GM18519 (cell line): ENCODE data around the gene GRIA1.

ENCODE experiments used
- ATAC-seq: cut with Tn5 transposase; IDR thresholded peaks from one replicate; pipeline ENCODE4 v1.9.1; 2021; ENCODE audit warnings: mild to moderate bottlenecking, moderate library complexity; ENCODE audit not compliant: unreplicated experiment, low FRiP score

Gene GRIA1

GRCh38 chr5:153543959-153544470, 53.5 kb downstream of the GRIA1 start:
- ATAC-seq = no peak

GRCh38 chr5:153544706-153545105, 54.2 kb downstream of the GRIA1 start:
- no peak for ATAC-seq

- ATAC-seq = no peak
Observed at GRCh38 chr5:153546566-153546965, 56.1 kb downstream of the GRIA1 start.

GRCh38 chr5:153551537-153552079, 61.1 kb downstream of the GRIA1 start:
- ATAC-seq = no peak

- ATAC-seq = no peak
Observed at GRCh38 chr5:153552886-153553285, 62.4 kb downstream of the GRIA1 start.

GRCh38 chr5:153555420-153556114, 65.1 kb downstream of the GRIA1 start:
- ATAC-seq = no peak

- no peak for ATAC-seq
Observed at GRCh38 chr5:153558957-153559356, 68.5 kb downstream of the GRIA1 start.

- ATAC-seq = no peak
Observed at GRCh38 chr5:153559926-153560325, 69.5 kb downstream of the GRIA1 start.

- ATAC-seq = no peak
Observed at GRCh38 chr5:153562189-153562588, 71.7 kb downstream of the GRIA1 start.

GRCh38 chr5:153565822-153566221, 75.4 kb downstream of the GRIA1 start:
- ATAC-seq = no peak

GRCh38 chr5:153569036-153569435, 78.6 kb downstream of the GRIA1 start:
- ATAC-seq = no peak

GRCh38 chr5:153571162-153571561, 80.7 kb downstream of the GRIA1 start:
- no peak for ATAC-seq

GRCh38 chr5:153572411-153573145, 82.1 kb downstream of the GRIA1 start:
- no peak for ATAC-seq

- no peak for ATAC-seq
Observed at GRCh38 chr5:153573326-153574033, 83.0 kb downstream of the GRIA1 start.

- no peak for ATAC-seq
Observed at GRCh38 chr5:153584126-153584959, 93.9 kb downstream of the GRIA1 start.

GRCh38 chr5:153584960-153585359, 94.5 kb downstream of the GRIA1 start:
- no peak for ATAC-seq

GRCh38 chr5:153585622-153586277, 95.3 kb downstream of the GRIA1 start:
- no peak for ATAC-seq

GRCh38 chr5:153592081-153592480, 101.6 kb downstream of the GRIA1 start:
- no peak for ATAC-seq

GRCh38 chr5:153594785-153595184, 104.3 kb downstream of the GRIA1 start:
- no peak for ATAC-seq

- ATAC-seq = peak; percentile 39
Observed at GRCh38 chr5:153598099-153598498, 107.6 kb downstream of the GRIA1 start.
